Psoas muscle (tissue), 8 donors: ENCODE results near the gene GALNT10. TPM values are rescaled to one million over a fixed set of nuclear protein-coding genes. Genes with fewer than 3 reads are reported as not detected.

Experiments used
- ATAC-seq, 4 donors: fragments of 200-7000 bp; cut with Tn5 transposase; one replicate each; pipeline ENCODE4 v1.9.1; 2020; ENCODE audit warnings: moderate library complexity in 3 of 4, mild to moderate bottlenecking in 2 of 4
- DNase-seq, 2 donors: peaks; one replicate each; pipeline ENCODE4 v3.0.0-alpha.2; 2020
- H3K27ac ChIP-seq: fragments of 200-600 bp; one replicate; pipeline ENCODE4 v1.8.0; 2022
- H3K27me3 ChIP-seq, 3 donors: fragments of 200-600 bp in 1 of 3; one replicate each; pipeline versions ENCODE4 v1.6.1 to v1.8.0; 2013 to 2022; ENCODE audit warnings: low read length in 2 of 3, mild to moderate bottlenecking in 2 of 3, moderate library complexity in 1 of 3; ENCODE audit not compliant: insufficient read depth in 3 of 3
- H3K36me3 ChIP-seq, 2 donors: fragments of 200-600 bp in 1 of 2; one replicate each; pipeline versions ENCODE4 v1.6.1 to v1.8.0; 2013 to 2022; ENCODE audit warnings: low read depth in 1 of 2, mild to moderate bottlenecking in 1 of 2, moderate library complexity in 1 of 2; ENCODE audit not compliant: insufficient read depth in 1 of 2
- H3K4me1 ChIP-seq: fragments of 200-600 bp; one replicate; pipeline ENCODE4 v1.8.0; 2022
- H3K4me3 ChIP-seq: fragments of 200-600 bp; one replicate; pipeline ENCODE4 v1.8.0; 2022; ENCODE audit warnings: mild to moderate bottlenecking
- H3K9me3 ChIP-seq: fragments of 200-600 bp; one replicate; pipeline ENCODE4 v1.8.0; 2022
- CTCF ChIP-seq: fragments of 200-600 bp; IDR thresholded peaks from one replicate; pipeline ENCODE4 v1.8.0; 2022; ENCODE audit warnings: antibody characterized with exemption
- WGBS, 3 donors: extraction: QIAGEN DNeasy Blood & Tissue Kit; methylation state at CpG; one replicate each; pipeline versions ENCODE4 v1.1.6 to v1.1.7; 2013; 5-methylcytosine and 5-hydroxymethylcytosine counted together
- intact Hi-C, 2 donors: fragments of 100-400 bp; cut with DNase I; formaldehyde crosslinking; loops; one replicate each; pipeline versions ENCODE4 v1.11.0 to v1.14.2; 2022
- polyA plus RNA-seq, 3 donors: library from polyadenylated mRNA; stranded (reverse); fragments of 200-250 nt; gene quantifications; one replicate each; pipeline ENCODE4 v1.2.3, GENCODE V29; 2013
- total RNA-seq, 4 donors: library from RNA; stranded (reverse); fragmentation: NEBNext Ultra II Directional in 2 of 4; extraction: Animal tissue kit (Norgen Biotek cat#: 25700) in 2 of 4; gene quantifications; one replicate each; pipeline versions ENCODE4 v1.2.1 to v1.2.4, GENCODE V29; 2021 to 2023
- donor health status: healthy with polysubstance abuse.
- donor health status: DM: no; HTN: no; CAD: no; lungs with moderate emphysema.
- donor health status: Bipolar disorder and iron deficiency.
- donor health status: healthy.
- donor health status: DM: yes; HTN: yes; CAD: no.
- donor health status: DM: no; HTN: no; CAD: no.
- donor health status: DM: no; HTN: no; CAD: no.
- donor health status: DM: yes; HTN: yes; CAD: no.

The GALNT10 gene
- total and polyA plus RNA-seq, 7 donors: 4.2 to 9.9 (median 6.8) TPM

GRCh38 chr5:154329062-154329461 lies 138.5 kb downstream of the GALNT10 start:
- WGBS, 3 donors: 92 to 97% (median 95%) methylated on average over 3 of the region's 3 CpGs
- H3K27ac ChIP-seq: no peak overlapping the region
- H3K9me3 ChIP-seq: no peaks in the 10 kb centered on the region
- DNase-seq (no peak), ATAC-seq (no peak)
- TF ChIP-seq CTCF: no peak
- no peaks in the 10 kb centered on the region for H3K27me3 ChIP-seq
- no peak overlapping the region for H3K4me3 ChIP-seq
- intact Hi-C loops: loop anchor here in 1 of 2 donors (5.0 kb wide), 1 partner anchor 1437 kb away; no protein-coding TSS in a partner anchor
- no peaks in the 10 kb centered on the region for H3K4me1 ChIP-seq
- H3K36me3 ChIP-seq: peaks cover 0 to 15% of the 10 kb centered on the region in 2 donors

- Histone ChIP-seq H3K4me1 (no peaks in the 10 kb centered on the region), H3K27me3 (no peaks in the 10 kb centered on the region), H3K27ac (no peak overlapping the region), H3K36me3 (peaks cover 0 to 15% of the 10 kb centered on the region in 2 donors), H3K4me3 (no peak overlapping the region), H3K9me3 (no peaks in the 10 kb centered on the region)
- 93 to 96% (median 95%) methylated on average over 14 of the region's 14 CpGs for WGBS, 3 donors
- DNase-seq (no peak), ATAC-seq (no peak)
- intact Hi-C loops: loop anchor here in 1 of 2 donors (5.0 kb wide), 1 partner anchor 1437 kb away; no protein-coding TSS in a partner anchor
- no peak for TF ChIP-seq CTCF
Observed at GRCh38 chr5:154329519-154330040, 139.0 kb downstream of the GALNT10 start.

GRCh38 chr5:154330097-154330667 lies 139.6 kb downstream of the GALNT10 start:
- DNase-seq: no peak
- Histone ChIP-seq H3K36me3 (peaks cover 0 to 15% of the 10 kb centered on the region in 2 donors), H3K27me3 (no peaks in the 10 kb centered on the region), H3K4me1 (no peaks in the 10 kb centered on the region), H3K9me3 (no peaks in the 10 kb centered on the region), H3K27ac (no peak overlapping the region), H3K4me3 (no peak overlapping the region)
- 93 to 97% (median 95%) methylated on average over 3 of the region's 3 CpGs for WGBS, 3 donors
- TF ChIP-seq CTCF: no peak
- intact Hi-C loops: no loop called here
- ATAC-seq: no peak

GRCh38 chr5:154331232-154331631 lies 140.7 kb downstream of the GALNT10 start:
- no peak for TF ChIP-seq CTCF
- Histone ChIP-seq H3K27ac (no peak overlapping the region), H3K27me3 (no peaks in the 10 kb centered on the region), H3K36me3 (peaks cover 0 to 15% of the 10 kb centered on the region in 2 donors), H3K4me3 (no peak overlapping the region), H3K9me3 (no peaks in the 10 kb centered on the region), H3K4me1 (no peaks in the 10 kb centered on the region)
- intact Hi-C loops: no loop called here
- ATAC-seq (no peak), DNase-seq (no peak)
- WGBS, 3 donors: 96 to 100% (median 97%) methylated on average over 2 of the region's 2 CpGs
